Testis (tissue), 2 donors: ENCODE data around the gene ME3.

Experiments used
- POLR2A ChIP-seq: fragments of 450-650 bp; IDR thresholded peaks from one replicate; pipeline ENCODE4 v1.6.1; 2017; ENCODE audit warnings: antibody characterized with exemption, mild to moderate bottlenecking, moderate library complexity
- TF ChIP-seq, protein P1 (sequence below), 3 experiments: fragments of 450-650 bp in 2 of 3; fragments of 200-600 bp in 1 of 3; sonication (generic) in 1 of 3; IDR thresholded peaks; one replicate each; pipeline ENCODE4 v1.5.1; 2016 to 2019; ENCODE audit warnings: antibody characterized with exemption in 3 of 3, mild to moderate bottlenecking in 2 of 3, moderate library complexity in 1 of 3

GRCh38 chr11:86468169-86468568 is 204.2 kb downstream of the ME3 start:
- no peak for TF ChIP-seq POLR2A
- TF ChIP-seq, protein P1, sequence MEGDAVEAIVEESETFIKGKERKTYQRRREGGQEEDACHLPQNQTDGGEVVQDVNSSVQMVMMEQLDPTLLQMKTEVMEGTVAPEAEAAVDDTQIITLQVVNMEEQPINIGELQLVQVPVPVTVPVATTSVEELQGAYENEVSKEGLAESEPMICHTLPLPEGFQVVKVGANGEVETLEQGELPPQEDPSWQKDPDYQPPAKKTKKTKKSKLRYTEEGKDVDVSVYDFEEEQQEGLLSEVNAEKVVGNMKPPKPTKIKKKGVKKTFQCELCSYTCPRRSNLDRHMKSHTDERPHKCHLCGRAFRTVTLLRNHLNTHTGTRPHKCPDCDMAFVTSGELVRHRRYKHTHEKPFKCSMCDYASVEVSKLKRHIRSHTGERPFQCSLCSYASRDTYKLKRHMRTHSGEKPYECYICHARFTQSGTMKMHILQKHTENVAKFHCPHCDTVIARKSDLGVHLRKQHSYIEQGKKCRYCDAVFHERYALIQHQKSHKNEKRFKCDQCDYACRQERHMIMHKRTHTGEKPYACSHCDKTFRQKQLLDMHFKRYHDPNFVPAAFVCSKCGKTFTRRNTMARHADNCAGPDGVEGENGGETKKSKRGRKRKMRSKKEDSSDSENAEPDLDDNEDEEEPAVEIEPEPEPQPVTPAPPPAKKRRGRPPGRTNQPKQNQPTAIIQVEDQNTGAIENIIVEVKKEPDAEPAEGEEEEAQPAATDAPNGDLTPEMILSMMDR (IDR thresholded peaks at IDR 0.05): no peak
